GM19463 (cell line): ENCODE data around the gene ATE1.
"Not testable (repeated sequence)": the region's sequence is repeated elsewhere in the genome, so short reads cannot be mapped to it uniquely, and the experiment has no call there.

ENCODE experiments used
- ATAC-seq: cut with Tn5 transposase; IDR thresholded peaks from one replicate; pipeline ENCODE4 v1.9.1; 2021; ENCODE audit warnings: mild to moderate bottlenecking, moderate library complexity; ENCODE audit not compliant: unreplicated experiment

The ATE1 gene

GRCh38 chr10:121833387-121833786, 94.4 kb downstream of the ATE1 start:
- ATAC-seq: no peak

GRCh38 chr10:121832647-121833046, 95.2 kb downstream of the ATE1 start:
- ATAC-seq: no peak

- ATAC-seq: no peak
Observed at GRCh38 chr10:121831777-121832176, 96.1 kb downstream of the ATE1 start.

GRCh38 chr10:121831237-121831636, 96.6 kb downstream of the ATE1 start:
- no peak for ATAC-seq

- no peak for ATAC-seq
Observed at GRCh38 chr10:121830101-121830500, 97.7 kb downstream of the ATE1 start.

- ATAC-seq: no peak
Observed at GRCh38 chr10:121828045-121828444, 99.8 kb downstream of the ATE1 start.

GRCh38 chr10:121826773-121827172, 101.1 kb downstream of the ATE1 start:
- ATAC-seq: not testable (repeated sequence)

GRCh38 chr10:121823993-121824463, 103.8 kb downstream of the ATE1 start:
- ATAC-seq: no peak

- no peak for ATAC-seq
Observed at GRCh38 chr10:121822724-121823123, 105.1 kb downstream of the ATE1 start.

- ATAC-seq: no peak
Observed at GRCh38 chr10:121822180-121822579, 105.7 kb downstream of the ATE1 start.

- ATAC-seq: no peak
Observed at GRCh38 chr10:121819049-121819448, 108.8 kb downstream of the ATE1 start.

GRCh38 chr10:121818599-121818998, 109.2 kb downstream of the ATE1 start:
- ATAC-seq: no peak

GRCh38 chr10:121816197-121816596, 111.6 kb downstream of the ATE1 start:
- ATAC-seq: no peak

GRCh38 chr10:121813857-121814256, 114.0 kb downstream of the ATE1 start:
- ATAC-seq: no peak

- ATAC-seq: no peak
Observed at GRCh38 chr10:121813211-121813815, 114.5 kb downstream of the ATE1 start.

- ATAC-seq: no peak
Observed at GRCh38 chr10:121812031-121812430, 115.8 kb downstream of the ATE1 start.

- no peak for ATAC-seq
Observed at GRCh38 chr10:121811386-121811785, 116.4 kb downstream of the ATE1 start.

GRCh38 chr10:121808835-121809234, 119.0 kb downstream of the ATE1 start:
- no peak for ATAC-seq

- no peak for ATAC-seq
Observed at GRCh38 chr10:121804460-121804859, 123.4 kb downstream of the ATE1 start.

GRCh38 chr10:121803611-121804010, 124.2 kb downstream of the ATE1 start:
- no peak for ATAC-seq

GRCh38 chr10:121800831-121801230, 127.0 kb downstream of the ATE1 start:
- no peak for ATAC-seq

GRCh38 chr10:121800146-121800545, 127.7 kb downstream of the ATE1 start:
- no peak for ATAC-seq

- no peak for ATAC-seq
Observed at GRCh38 chr10:121797490-121797889, 130.3 kb downstream of the ATE1 start.
